CD14-positive monocyte (primary cell): ENCODE data around the gene ITGAV. TPM values are rescaled to one million over a fixed set of nuclear protein-coding genes. Genes with fewer than 3 reads are reported as not detected.

ENCODE experiments used
- DNase-seq, 3 donors: peaks; one replicate each; pipeline ENCODE4 v3.0.0-alpha.2; 2011 to 2022
- H2AFZ ChIP-seq: 2 replicates; pipeline ENCODE4 v1.6.0; 2012; ENCODE audit warnings: mild to moderate bottlenecking, low read depth, low read length, inconsistent platforms; ENCODE audit not compliant: insufficient read depth, poor library complexity, severe bottlenecking
- H3K27ac ChIP-seq, 2 donors: 1 replicate in 1 of 2; 2 replicates in 1 of 2; pipeline ENCODE4 v1.5.1; 2012 to 2013; ENCODE audit warnings: low read length in 2 of 2, control low read depth in 1 of 2, inconsistent platforms in 1 of 2, low read depth in 1 of 2, mild to moderate bottlenecking in 1 of 2
- H3K27me3 ChIP-seq, 2 donors: one replicate each; pipeline versions ENCODE4 v1.6.0 to v1.6.1; 2011 to 2013; ENCODE audit warnings: low read length in 2 of 2; ENCODE audit not compliant: control insufficient read depth in 2 of 2, insufficient read depth in 2 of 2
- H3K36me3 ChIP-seq, 2 donors: replicated peaks in 1 of 2; 1 replicate in 1 of 2; 2 replicates in 1 of 2; pipeline versions ENCODE4 v1.5.1 to v1.6.1; 2012 to 2013; ENCODE audit warnings: low read length in 2 of 2, control low read depth in 1 of 2, inconsistent platforms in 1 of 2, mild to moderate bottlenecking in 1 of 2; ENCODE audit not compliant: insufficient read depth in 2 of 2, control insufficient read depth in 1 of 2
- H3K4me1 ChIP-seq, 2 donors: 1 replicate in 1 of 2; 2 replicates in 1 of 2; pipeline versions ENCODE4 v1.5.1 to v1.6.1; 2012 to 2013; ENCODE audit warnings: low read length in 2 of 2, control low read depth in 1 of 2, inconsistent platforms in 1 of 2, mild to moderate bottlenecking in 1 of 2, moderate library complexity in 1 of 2; ENCODE audit not compliant: insufficient read depth in 2 of 2, control insufficient read depth in 1 of 2
- H3K4me2 ChIP-seq: replicated peaks from 2 replicates; pipeline ENCODE3; 2012; ENCODE audit warnings: low read length, moderate library complexity, mild to moderate bottlenecking; ENCODE audit not compliant: poor library complexity, severe bottlenecking; ENCODE audit errors: extremely low read depth
- H3K4me3 ChIP-seq, 3 experiments: fragments of 200-600 bp in 1 of 3; sonication (generic) in 1 of 3; replicated peaks in 1 of 3; 1 replicate in 2 of 3; 2 replicates in 1 of 3; pipeline ENCODE4 v1.5.1; 2011 to 2013; ENCODE audit warnings: low read length in 3 of 3, mild to moderate bottlenecking in 3 of 3, control low read depth in 2 of 3, low read depth in 2 of 3, inconsistent platforms in 1 of 3, moderate library complexity in 1 of 3
- H3K79me2 ChIP-seq: 2 replicates; pipeline ENCODE4 v1.6.0; 2012; ENCODE audit warnings: mild to moderate bottlenecking, control low read depth, inconsistent platforms, low read length, moderate library complexity; ENCODE audit not compliant: insufficient read depth
- H3K9ac ChIP-seq: 2 replicates; pipeline ENCODE4 v1.6.0; 2017; ENCODE audit warnings: low read length, mild to moderate bottlenecking; ENCODE audit not compliant: insufficient read depth, poor library complexity, severe bottlenecking
- H3K9me3 ChIP-seq, 2 donors: replicated peaks in 1 of 2; 1 replicate in 1 of 2; 2 replicates in 1 of 2; pipeline versions ENCODE4 v1.5.1 to v1.6.1; 2012 to 2013; ENCODE audit warnings: low read length in 2 of 2, control low read depth in 1 of 2; ENCODE audit not compliant: control insufficient read depth in 1 of 2, insufficient read depth in 1 of 2
- H4K20me1 ChIP-seq: 2 replicates; pipeline ENCODE4 v1.6.0; 2012; ENCODE audit warnings: mild to moderate bottlenecking, low read length, control low read depth, moderate library complexity; ENCODE audit not compliant: insufficient read depth
- H3K27ac Mint-ChIP-seq, 7 donors: one replicate each; pipeline ENCODE4 v1.8.0; 2020; ENCODE audit warnings: mild to moderate bottlenecking in 7 of 7, mixed read lengths in 7 of 7, moderate library complexity in 6 of 7, inconsistent platforms in 2 of 7
- H3K27me3 Mint-ChIP-seq, 3 donors: one replicate each; pipeline ENCODE4 v1.8.0; 2021 to 2022; ENCODE audit warnings: low read depth in 3 of 3, mild to moderate bottlenecking in 3 of 3, mixed read lengths in 3 of 3, moderate library complexity in 3 of 3, inconsistent platforms in 1 of 3
- H3K36me3 Mint-ChIP-seq, 2 donors: one replicate each; pipeline ENCODE4 v1.8.0; 2020; ENCODE audit warnings: mixed read lengths in 2 of 2, inconsistent platforms in 1 of 2, mild to moderate bottlenecking in 1 of 2
- H3K4me1 Mint-ChIP-seq: one replicate; pipeline ENCODE4 v1.8.0; 2020; ENCODE audit warnings: mild to moderate bottlenecking, mixed read lengths
- H3K4me3 Mint-ChIP-seq, 2 donors: one replicate each; pipeline ENCODE4 v1.8.0; 2020; ENCODE audit warnings: mild to moderate bottlenecking in 2 of 2, mixed read lengths in 2 of 2, moderate library complexity in 1 of 2
- H3K9me3 Mint-ChIP-seq, 7 donors: one replicate each; pipeline ENCODE4 v1.8.0; 2020 to 2022; ENCODE audit warnings: mixed read lengths in 7 of 7, mild to moderate bottlenecking in 6 of 7, moderate library complexity in 6 of 7, inconsistent platforms in 2 of 7
- CTCF ChIP-seq: fragments of 200-600 bp; IDR thresholded peaks from one replicate; pipeline ENCODE4 v1.8.0; 2022; ENCODE audit warnings: antibody characterized with exemption, mild to moderate bottlenecking
- WGBS: methylation state at CpG from one replicate; pipeline ENCODE4 v1.1.5; 2013; ENCODE audit warnings: missing lambda C conversion rate; ENCODE audit not compliant: insufficient coverage; 5-methylcytosine and 5-hydroxymethylcytosine counted together
- intact Hi-C, 2 donors: fragments of 100-400 bp; cut with micrococcal nuclease; formaldehyde crosslinking; loops; one replicate each; pipeline versions ENCODE4 v1.15.0 to v1.15.1; 2023
- polyA plus RNA-seq, 3 donors: library from polyadenylated mRNA; depleted of rRNA in 1 of 3; unstranded in 2 of 3; stranded (reverse) in 1 of 3; fragments of 300-500 nt in 2 of 3; fragments of >200 nt in 1 of 3; fragmentation: Illumina TruSeq in 2 of 3; gene quantifications; 1 replicate in 2 of 3; 2 replicates in 1 of 3; pipeline ENCODE4 v1.2.3, GENCODE V29; 2012 to 2021

The ITGAV gene
- polyA plus RNA-seq, 3 donors, result 4.9 to 8.2 (median 6.0) TPM

GRCh38 chr2:186699742-186700141, 109.9 kb downstream of the ITGAV start:
- H3K27ac Mint-ChIP-seq, result no peak overlapping the region

GRCh38 chr2:186702006-186702405, 112.2 kb downstream of the ITGAV start:
- Mint-ChIP-seq H3K4me1 (no peaks in the 10 kb centered on the region), H3K36me3 (no peaks in the 10 kb centered on the region), H3K27me3 (peaks cover 0 to 4% (median 1%) of the 10 kb centered on the region in 3 donors), H3K27ac (no peak overlapping the region), H3K9me3 (peaks cover 0 to 4% (median 0%) of the 10 kb centered on the region in 7 donors), H3K4me3 (no peak overlapping the region)
- Histone ChIP-seq H3K4me1 (no peaks in the 10 kb centered on the region), H4K20me1 (no peaks in the 10 kb centered on the region), H3K4me3 (no peak overlapping the region), H3K9me3 (no peaks in the 10 kb centered on the region), H3K36me3 (no peaks in the 10 kb centered on the region), H3K79me2 (no peaks in the 10 kb centered on the region), H3K27me3 (no peaks in the 10 kb centered on the region), H3K4me2 (no peak overlapping the region), H3K9ac (no peak overlapping the region), H2AFZ (no peak overlapping the region), H3K27ac (no peak overlapping the region)
- intact Hi-C loops, result no loop called here
- DNase-seq, result no peak
- WGBS, result 100% methylated on average over 1 of the region's 2 CpGs
- no peak for TF ChIP-seq CTCF

More at GRCh38 chr2:186699742-186700141, 109.9 kb downstream of the ITGAV start:
- Histone ChIP-seq H4K20me1 (no peaks in the 10 kb centered on the region), H3K9ac (no peak overlapping the region), H3K4me2 (no peak overlapping the region), H3K27ac (no peak overlapping the region), H3K79me2 (no peaks in the 10 kb centered on the region), H2AFZ (no peak overlapping the region), H3K27me3 (peaks cover 10 to 12% of the 10 kb centered on the region in 2 donors), H3K9me3 (no peaks in the 10 kb centered on the region), H3K4me1 (peaks cover 5 to 6% of the 10 kb centered on the region in 2 donors), H3K4me3 (no peak overlapping the region), H3K36me3 (no peaks in the 10 kb centered on the region)
- H3K4me3 Mint-ChIP-seq, result no peak overlapping the region
- peaks cover 7% of the 10 kb centered on the region for H3K4me1 Mint-ChIP-seq
- H3K9me3 Mint-ChIP-seq, result peaks cover 0 to 3% (median 0%) of the 10 kb centered on the region in 7 donors
- DNase-seq, result no peak
- peaks cover 9 to 16% (median 13%) of the 10 kb centered on the region in 3 donors for H3K27me3 Mint-ChIP-seq
- no peaks in the 10 kb centered on the region for H3K36me3 Mint-ChIP-seq
- intact Hi-C loops, result no loop called here
- no peak for TF ChIP-seq CTCF
